ENCODE results near the gene RTEL1. TPM values are rescaled to one million over a fixed set of nuclear protein-coding genes. Genes with fewer than 3 reads are reported as not detected.
A peak's percentile ranks its signal among the peaks of the same experiment; 100 is the strongest.

RTEL1 gene
- total and polyA plus RNA-seq, 9 of the 15 experiments (the other 6 are each of a cell fraction or from before 2014, with no cell fraction given) = 0.36 to 61.0 (median 17.9) TPM

- peak; percentile 27; the same call in 1 of the 2 replicates for TF ChIP-seq FOXP4 (CRISPR knock-in tag; IDR thresholded peaks at IDR 0.05; ENCODE audit: borderline replicate concordance)
- peak; percentile 58; the same call in 1 of the 2 replicates for TF ChIP-seq ZNF584 (CRISPR knock-in tag; IDR thresholded peaks at IDR 0.05; ENCODE audit: low read depth)
- TF ChIP-seq ZBTB34 (CRISPR knock-in tag; IDR thresholded peaks at IDR 0.05) = no peak
- no peak for TF ChIP-seq TSHZ1 (CRISPR knock-in tag; IDR thresholded peaks at IDR 0.05)
- no peak for TF ChIP-seq NCOA6 (IDR thresholded peaks at IDR 0.05)
- TF ChIP-seq ZNF717 (CRISPR knock-in tag; IDR thresholded peaks at IDR 0.05) = no peak
- TF ChIP-seq PREB (CRISPR knock-in tag; IDR thresholded peaks at IDR 0.05) = no peak
- TF ChIP-seq ZNF175 (CRISPR knock-in tag; IDR thresholded peaks at IDR 0.05; ENCODE audit: low read depth) = 0 out of 2 replicates have a peak, but pooled peaks have one; percentile 36
- no peak for TF ChIP-seq ZNF253 (CRISPR knock-in tag; conservative IDR thresholded peaks at IDR 0.05)
- no peak for TF ChIP-seq FOXO4 (CRISPR knock-in tag; IDR thresholded peaks at IDR 0.05)
- TF ChIP-seq CTCF (IDR thresholded peaks at IDR 0.05 in 2 of 3, conservative IDR thresholded peaks at IDR 0.05 in 1 of 3; ENCODE audit: insufficient read depth in 2 of 3, low read depth in 1 of 3, low read length in 3 of 3) = no peak
- TF ChIP-seq ATF3 (IDR thresholded peaks at IDR 0.05) = no peak
- TF ChIP-seq ATF3 (CRISPR knock-in tag; conservative IDR thresholded peaks at IDR 0.05) = peak; percentile 71
These were observed at the start of gene RTEL1 (continued) for GRCh38 chr20:63657937-63658748.
